CD1c-positive myeloid dendritic cell (primary cell): ENCODE measurements around the gene SIRPB1.
"Not testable (repeated sequence)": the region's sequence is repeated elsewhere in the genome, so short reads cannot be mapped to it uniquely, and the experiment has no call there.

ENCODE experiments used
- DNase-seq: peaks from one replicate; pipeline ENCODE4 v3.0.0-alpha.2; 2016; ENCODE audit errors: extremely low spot score

Gene SIRPB1

DNA sequence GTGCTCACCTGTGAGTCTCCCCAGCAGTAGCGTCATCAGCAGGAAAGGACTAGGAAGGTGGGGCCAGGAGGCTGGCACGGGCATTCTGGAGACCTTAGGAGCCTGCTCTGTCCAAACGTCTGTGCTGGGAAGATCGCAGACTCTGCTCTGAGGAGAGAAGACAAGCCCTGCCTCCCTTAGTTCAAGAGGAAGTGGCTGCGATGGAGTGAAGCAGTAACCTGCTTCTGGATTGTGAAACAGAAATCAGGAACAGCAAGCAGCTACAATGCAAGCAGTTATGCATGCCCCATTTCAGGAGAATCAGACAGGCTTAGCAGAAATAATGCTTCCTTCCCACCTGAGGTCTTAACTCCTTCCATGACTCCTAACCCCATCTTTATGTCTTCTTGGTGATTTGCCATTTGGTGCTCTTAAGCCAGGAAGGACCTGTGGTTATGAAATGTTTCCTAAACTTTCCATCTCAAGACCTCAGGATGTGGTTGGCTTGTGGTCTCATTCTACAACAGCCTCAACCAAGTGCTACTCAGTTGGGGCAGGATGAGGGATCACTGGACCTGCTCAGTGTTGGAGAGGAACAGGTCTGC, at the start of gene SIRPB1:
Gene SIRPB1, minus strand, starts transcription at position 149 of the 584 bp plus-strand sequence. Its CDS starts 65 bp downstream, at position 84.
- peak; percentile 77 for DNase-seq

DNA sequence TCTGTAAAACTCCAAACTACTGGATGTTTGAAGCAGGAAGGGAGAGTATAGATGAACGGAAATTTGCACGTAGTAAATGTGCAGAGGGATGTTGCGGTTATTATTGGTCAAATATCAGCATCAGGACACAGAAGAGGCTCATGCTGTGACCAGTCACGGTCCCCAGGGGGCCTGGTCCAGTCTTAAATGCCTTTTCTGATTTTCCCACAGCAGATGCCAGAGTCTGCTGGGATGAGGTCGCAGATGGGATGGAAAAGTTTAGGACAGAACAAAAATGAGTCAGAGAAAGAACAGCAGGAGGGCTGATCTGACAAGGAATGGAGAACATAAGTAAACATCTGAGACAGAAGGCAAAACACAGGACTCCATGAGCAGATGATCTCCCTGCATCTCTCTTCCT, 49.5 kb upstream of the SIRPB1 start:
- no peak for DNase-seq

DNA sequence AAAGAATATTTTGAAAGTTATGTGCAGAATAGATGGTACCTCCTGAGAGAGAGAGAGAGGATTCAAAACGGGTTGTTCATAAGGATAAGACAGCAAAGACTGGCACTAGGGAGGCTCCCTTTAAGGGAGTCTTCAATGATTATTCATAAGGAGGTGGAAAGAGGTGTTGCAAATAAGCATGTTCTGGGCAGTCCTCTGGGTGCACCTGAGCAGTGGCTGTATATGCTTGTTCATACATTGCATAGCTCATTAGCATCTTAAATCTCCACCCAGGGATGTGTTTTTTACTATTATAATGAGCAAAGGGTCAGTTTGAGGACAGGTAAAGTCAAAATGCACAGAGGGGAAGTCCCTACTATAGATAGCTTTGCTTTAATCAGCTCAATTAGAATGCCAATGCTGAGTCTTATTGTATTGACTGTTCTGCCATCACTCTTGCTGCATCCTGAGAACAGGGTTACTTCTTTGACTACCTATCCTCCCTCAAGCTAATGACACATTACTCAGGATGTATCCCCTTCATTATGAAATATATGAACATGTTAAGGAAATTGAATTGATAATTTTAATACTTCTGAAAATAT, 47.8 kb upstream of the SIRPB1 start:
- DNase-seq: no peak

DNA sequence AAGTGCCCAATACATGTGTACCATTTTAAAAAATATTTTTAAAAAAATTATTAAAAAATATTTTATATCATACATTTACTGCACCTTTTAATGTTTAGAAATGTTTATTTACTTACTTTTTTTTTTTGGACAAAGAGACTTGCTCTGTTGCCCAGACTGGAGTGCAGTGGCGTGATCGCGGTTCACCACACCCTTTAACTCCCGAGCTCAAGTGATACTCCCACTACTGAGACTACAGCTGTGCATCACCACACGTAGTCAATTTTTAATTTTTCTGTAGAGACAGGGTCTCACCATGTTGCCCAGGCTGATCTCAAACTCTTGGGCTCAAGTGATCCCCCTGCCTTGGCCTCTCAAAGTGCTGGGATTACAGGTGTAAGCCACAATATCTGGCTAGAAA, 47.0 kb upstream of the SIRPB1 start:
- no peak for DNase-seq

DNA sequence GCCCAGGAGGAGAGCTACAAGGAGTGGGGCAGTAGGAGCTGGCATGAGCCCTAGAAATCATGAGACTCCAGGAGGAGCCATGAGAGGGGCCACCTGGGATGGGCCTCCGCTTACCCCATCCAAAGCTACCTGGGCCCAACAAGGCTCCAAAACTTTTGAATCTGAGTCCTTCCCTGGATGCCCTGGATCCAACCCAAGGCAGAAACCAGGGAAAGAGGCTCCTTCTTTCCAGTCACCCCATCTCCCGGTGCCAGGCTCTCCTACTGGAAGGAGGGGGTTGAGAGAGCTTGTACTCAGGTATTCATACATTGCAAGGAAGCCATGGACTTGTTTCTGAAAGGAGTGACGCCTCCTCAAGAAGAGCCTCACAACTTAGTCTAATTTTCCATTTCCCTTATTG, 45.5 kb upstream of the SIRPB1 start:
- DNase-seq: no peak

DNA sequence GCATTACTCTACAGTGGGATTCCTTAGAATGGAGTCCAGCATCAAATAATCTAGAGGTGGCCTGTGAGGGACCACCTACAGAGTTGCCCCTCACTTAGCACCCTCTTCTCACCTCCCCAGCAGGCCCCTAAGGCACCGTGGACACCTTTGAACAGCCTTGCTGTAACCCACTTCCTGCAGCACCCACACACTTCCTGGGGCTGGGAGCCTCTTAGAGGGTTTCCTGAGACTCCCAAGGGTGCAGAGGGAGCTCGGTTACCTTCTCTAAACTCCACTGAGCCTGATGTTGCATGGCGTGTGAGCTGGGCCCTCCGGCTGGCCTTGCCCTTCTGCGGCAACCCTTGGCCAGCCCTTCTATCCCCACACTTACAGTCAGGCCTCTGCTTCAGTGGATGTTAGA, 45.1 kb upstream of the SIRPB1 start:
- DNase-seq: no peak

DNA sequence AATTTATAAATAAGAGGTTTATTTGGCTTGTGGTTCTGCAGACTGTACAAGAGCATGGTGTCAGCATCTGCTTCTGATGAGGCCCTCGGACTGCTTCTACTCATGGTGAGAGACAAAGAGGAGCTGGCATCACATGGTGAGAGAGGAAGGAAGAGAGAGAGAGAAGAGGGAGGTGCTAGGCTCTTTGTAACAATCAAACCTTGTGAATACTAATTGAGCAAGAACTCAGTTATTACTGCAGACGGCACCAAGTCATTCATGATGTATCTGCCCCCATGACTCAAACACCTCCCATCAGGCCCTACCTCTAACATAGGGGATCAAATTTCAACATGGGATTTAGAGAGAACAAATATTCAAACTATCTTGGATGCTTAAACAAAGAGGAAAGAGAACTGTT, 44.1 kb upstream of the SIRPB1 start:
- DNase-seq: peak; percentile 19

DNA sequence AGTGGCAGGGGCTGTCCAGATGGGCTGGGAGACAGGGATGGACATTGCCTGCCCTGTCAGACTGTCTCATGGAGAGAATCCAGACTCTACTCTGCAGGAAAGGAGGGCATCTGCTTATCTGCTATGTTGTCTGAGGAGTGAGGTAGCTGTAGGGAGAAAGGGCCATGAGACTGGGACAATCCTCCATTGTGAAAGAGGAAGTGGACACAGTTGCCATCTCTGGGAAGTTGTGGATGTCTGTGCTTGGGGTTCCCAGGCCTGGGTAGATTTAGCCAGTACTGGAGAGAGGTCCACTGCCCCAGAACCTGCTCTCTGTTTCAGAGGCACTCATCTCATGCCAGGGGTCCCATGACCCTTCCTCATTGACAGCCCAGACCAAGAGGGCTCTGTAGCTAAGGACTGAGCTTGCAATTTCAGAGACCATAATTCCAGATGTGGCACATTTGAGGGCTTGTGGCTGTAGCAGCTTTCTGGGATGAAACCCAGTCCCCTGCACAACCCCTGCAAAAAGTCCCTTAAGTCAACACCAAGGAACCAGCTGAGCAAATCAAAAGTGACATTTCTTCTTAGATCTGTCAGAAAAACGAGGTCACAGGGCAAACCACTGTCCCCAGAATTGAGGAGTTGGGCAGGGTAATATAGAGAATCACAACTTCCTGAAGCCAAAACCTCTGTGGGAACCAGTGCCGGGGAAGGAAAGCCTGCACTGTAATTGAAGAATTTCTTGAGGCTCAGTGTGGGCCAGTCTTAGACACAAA, 41.9 kb upstream of the SIRPB1 start:
- DNase-seq: peak; percentile 46

DNA sequence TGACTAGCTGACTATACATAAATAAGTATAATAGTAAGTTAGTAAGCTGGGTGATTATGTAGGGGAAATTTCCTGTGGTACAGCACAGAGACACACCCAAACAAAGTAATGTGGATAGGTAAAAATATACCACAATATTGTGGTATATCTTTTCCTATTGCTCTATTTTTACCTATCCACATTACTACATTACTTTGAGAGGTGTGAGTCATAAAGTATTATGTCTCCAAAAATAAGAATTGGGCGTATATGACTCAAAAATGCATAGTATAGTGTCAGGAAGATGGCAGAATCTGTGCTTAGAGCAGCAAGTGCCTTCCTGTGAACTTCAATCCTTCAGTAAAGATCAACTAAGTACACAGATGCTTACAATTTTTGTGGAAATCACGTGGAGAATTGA, 40.4 kb upstream of the SIRPB1 start:
- DNase-seq: no peak

DNA sequence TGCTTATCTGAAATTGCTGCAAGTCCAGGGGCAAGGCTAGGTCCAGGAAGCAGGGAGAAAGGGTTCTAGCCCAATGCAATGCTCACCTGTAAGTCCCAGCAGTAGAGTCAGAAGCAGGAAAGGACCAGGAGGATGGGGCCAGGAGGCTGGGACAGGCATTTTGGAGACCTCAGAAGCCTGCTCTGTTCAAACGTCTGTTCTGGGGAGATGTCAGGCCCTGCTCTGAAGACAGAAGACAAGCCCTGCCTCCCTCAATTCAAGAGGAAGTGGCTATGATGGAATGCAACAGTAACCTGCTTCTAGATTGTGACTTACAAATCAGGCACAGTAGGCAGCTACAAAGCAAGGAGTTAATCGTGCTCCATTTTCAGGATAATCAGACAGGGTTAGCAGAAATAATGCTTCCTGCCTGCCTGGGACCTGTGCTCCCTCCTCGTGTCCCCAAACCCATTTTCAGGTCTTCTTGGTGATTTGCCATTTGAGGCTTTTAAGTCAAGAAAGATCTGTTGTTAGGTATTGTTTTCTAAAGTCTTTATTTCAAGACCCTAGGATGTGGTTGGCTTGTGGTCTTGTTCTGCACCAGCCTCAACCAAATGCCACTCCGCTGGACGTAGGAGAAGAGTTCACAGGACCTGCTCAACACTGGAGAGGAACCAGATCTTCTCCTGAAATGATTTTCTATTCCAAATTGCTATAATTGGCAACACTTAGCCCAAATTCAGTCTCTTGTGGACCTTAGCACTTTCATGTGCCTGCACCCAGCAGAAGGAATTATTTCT, 37.9 kb upstream of the SIRPB1 start, which contains the start of gene SIRPG:
Gene SIRPG, minus strand, starts transcription at position 224 of the 779 bp plus-strand sequence. Its CDS starts 65 bp downstream, at position 159.
- DNase-seq: no peak

DNA sequence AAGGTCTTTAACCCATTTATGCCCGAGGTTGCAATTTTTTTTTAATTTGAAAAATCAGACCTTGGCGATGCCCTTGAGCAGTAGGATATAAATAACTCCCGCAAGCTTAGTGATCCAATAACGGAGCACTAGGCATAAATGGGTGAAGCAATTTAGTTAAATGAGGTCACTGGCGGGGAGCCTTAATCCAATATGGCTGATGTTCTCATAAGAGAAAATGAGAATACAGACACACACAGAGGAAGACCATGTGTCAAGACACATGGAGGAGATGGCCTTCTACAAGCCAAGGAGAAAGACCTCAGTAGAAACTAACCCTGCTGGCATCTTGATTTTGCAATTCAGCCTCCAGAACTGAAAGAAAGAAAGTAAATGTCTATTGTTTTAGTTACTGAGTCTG, 37.0 kb upstream of the SIRPB1 start:
- DNase-seq: no peak

DNA sequence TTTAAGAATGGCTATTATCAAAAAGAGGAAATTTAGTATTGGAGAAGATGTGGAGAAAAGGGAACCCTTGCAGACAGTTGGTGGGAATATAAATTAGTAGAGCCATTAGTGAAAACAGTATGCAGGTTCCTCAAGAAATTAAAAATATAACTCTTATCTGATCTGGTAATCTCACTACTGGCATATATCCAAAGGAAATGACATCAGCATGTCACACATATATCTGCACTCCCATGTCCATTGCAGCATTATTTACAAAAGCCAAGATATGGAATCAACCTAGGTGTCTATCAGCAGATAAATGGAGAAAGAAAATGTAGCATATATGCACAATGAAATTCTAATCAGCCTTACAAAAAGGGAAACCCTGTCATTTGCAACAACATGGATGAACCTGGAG, 35.2 kb upstream of the SIRPB1 start:
- peak; percentile 11 for DNase-seq

DNA sequence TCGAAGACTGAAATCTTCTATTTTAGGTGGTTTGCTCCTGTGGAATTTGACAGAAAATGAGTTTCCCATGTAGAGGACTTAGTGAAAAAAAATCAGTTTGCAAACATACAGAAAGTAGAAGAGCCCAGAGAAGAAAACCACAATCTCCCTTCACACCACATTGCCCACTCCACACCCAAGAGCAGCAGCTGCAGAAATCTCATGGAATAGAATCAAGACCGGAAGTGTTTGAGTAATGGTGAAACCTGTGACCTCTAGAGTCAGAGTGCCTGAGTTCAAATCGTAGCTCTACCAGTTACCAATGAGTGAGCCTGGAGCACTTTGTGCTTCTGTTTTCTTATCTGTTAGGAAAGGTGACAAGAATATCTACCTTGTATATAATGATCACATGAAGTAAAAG, 33.2 kb upstream of the SIRPB1 start:
- no peak for DNase-seq

DNA sequence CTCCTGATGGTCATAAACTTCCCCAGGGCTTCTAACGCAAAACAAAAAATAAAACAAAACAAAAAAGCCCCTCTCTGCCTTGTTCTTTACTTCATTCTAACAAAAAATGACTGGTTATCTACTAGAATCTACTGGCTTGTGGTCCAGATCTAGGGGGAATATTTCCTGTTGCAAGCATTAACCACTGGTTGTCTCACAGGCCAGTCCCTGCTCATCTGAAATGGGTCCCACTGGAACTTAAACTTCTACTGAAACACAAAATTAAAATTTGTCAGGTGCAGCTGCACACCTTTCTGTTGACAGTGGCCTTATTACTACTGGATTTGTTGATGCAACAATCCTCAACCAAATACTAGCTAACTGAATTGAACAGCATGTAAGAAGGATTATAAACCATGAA, 32.3 kb upstream of the SIRPB1 start:
- no peak for DNase-seq

DNA sequence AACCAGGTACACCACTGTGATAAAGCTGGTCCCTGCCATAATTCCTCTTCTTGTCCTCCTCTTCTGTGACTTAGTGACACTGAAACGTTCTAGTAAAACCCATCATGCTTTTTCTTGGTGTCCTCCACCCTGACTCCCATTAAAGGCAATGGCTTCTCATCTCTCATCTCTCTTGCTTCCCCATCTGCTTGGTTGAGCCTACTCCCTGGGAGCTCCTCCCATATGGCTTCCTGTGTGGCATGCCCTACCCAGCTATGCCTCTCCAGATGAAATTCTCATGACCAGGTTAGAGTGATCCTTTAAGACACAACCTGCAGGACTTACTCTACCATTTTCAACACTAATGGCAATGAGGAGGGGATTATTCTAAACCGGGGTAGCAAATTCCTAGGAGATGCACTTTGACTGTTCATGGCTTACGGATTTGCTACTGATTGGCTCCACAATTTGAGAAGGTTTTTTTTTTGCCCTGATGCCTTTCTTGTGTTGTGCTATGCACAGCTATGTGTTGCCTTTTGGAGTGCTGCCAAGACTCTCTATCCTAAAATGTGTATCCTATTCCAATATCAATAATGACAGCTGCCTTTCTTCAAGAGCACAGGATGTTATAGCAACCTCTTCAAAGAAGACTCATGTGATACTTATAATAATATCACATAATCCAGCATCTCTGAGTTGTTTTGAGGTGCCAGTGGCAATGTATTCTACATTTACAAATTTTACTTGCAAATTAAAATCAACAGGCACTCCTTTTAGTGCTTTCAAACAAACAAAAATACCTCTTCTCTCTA, 31.7 kb upstream of the SIRPB1 start:
- DNase-seq: no peak

DNA sequence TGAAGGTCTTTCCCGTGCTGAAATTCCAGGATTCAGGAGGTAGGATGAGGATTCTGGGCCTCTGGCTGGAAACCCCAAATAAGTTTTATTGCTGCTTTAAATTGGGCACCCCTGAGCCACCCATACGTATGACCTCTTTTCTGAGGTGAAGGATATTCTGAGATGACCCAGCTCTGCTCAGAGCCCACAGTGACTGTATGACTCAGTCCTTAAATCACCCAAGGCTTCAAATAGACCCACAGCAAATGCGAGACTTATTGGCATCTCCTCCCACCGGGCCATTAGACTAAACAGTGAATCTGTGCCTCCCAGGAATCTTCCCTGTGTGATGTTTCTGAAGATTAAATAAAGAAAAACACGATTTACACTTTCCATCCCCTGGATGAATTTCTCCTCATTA, 28.3 kb upstream of the SIRPB1 start:
- DNase-seq: no peak

DNA sequence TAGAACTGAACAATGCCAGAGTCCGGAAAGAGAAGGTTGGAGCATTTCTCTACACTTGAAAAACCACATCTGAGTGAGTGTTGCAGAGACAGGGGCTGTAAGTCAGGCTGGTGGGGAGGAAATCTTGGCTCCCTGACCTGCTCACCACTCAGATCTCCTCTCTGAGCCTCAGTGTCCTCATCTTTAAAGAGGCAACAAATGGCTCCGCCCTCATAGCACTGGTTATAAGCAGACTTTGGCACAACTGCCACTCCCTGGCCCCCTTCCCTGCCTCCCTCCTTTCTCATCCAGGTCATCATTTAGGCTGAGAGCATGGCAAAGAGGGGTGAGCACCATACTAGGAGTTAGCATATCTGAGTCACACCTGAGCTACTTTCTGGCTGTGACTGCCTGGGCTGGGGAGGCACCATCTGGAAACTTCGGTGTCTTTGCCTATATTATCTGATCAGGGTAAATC, 27.2 kb upstream of the SIRPB1 start:
- DNase-seq: no peak

DNA sequence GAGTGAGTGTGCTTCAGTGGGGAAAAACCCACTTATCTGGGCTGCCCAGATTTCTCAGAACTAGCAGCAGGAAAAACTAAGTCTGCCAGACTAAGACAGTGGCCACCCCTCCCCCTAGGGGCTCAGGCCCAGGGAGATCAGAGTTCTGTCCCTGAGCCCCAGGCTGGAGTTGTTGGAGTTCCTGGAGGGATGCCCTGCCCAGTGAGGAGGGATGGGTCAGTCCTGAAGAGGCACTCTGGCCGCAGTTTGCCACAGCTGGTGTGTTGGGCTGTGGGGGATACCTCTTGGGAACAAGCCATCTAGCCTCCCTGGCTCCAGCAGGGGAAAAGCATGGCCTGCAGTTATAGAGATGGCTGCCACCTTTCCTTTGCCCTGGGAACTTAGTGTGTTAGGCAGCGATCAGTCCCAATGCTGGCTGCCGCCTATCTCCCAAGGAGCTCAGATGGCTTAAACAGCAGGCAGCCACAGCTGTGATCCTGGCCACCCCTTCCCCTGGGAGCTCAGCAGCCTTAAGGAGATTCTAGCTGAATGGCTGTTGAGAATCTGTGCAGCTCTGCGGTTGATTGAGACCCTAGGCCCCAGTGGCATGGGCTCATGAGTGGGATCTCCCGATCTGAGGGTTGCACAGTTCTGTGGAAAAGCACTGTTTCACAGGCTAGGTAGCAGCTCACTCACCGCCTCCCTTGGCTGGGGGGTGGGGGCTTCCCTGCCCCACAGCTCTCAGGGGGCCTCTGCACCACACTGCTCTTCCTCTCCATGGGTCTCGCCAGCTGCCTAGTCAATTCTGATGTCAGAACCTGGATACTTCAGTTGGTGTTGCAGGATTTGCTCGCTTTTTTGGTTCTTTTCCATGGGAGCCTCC, 24.5 kb upstream of the SIRPB1 start:
- no peak for DNase-seq

DNA sequence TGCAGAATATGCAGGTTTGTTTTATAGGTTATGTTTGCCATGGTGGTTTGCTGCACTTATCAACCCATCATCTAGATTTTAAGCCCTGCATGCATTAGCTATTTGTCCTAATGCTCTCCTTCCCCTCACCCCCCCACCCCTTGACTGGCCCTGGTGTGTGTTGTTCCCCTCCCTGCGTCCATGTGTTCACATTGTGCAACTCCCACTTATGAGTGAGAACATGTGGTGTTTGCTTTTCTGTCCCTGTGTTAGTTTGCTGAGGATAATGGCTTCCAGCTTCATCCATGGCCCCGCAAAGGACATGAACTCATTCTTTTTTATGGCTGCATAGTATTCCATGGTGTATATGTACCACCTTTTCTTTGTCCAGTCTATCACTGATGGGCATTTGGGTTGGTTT, 18.8 kb upstream of the SIRPB1 start:
- not testable (repeated sequence) for DNase-seq

DNA sequence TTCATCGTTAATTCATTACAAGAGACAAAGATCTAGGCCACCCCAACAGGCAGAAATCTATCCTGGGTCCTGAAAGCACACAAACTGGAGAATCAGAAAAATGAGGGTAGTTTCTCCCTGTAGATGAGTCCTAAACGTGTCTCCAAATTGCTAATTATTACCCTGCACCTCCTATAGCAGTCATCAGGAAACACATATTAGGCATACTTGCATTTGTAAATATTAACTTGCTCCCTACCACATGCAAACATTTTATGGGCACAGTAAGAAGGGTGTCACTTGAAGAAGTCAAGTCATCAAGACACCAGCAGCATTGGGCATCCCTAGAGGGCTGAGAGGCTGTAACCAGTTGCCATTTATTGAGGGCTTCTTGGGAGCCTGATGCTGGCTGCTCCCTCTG, 17.9 kb upstream of the SIRPB1 start:
- DNase-seq: no peak

DNA sequence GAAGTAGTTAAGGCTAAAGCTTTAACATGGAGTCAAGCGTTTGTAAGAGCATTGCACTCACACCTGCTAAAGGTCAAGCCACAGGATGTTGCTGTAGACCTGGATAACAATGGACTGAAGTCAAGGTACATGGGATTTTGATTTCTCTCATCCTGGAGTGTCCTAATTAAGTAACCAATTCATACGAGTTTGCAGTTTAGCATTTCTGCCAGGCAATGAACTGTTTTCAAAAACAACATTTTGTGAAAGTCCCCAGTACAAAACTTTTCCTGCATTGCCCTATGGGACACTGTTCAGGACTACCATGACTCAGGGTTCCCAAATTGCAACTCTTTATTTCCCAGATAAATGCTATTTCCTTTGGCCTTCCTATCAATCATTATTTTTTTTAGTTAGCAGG, 17.4 kb upstream of the SIRPB1 start:
- DNase-seq: no peak
